Chondrocyte (in vitro differentiated cells): ENCODE results near the gene TXNDC16. TPM values are rescaled to one million over a fixed set of nuclear protein-coding genes. Genes with fewer than 3 reads are reported as not detected.

Source experiments
- DNase-seq: peaks from one replicate; pipeline ENCODE4 v3.0.0; 2021; ENCODE audit warnings: mixed read lengths, low spot score
- H3K27ac Mint-ChIP-seq: one replicate; pipeline ENCODE4 v1.8.0; 2021; ENCODE audit warnings: mild to moderate bottlenecking, moderate library complexity, mixed read lengths; ENCODE audit not compliant: unreplicated experiment
- H3K27me3 Mint-ChIP-seq: 2 replicates; pipeline ENCODE4 v1.8.0; 2021; ENCODE audit warnings: low read depth, mixed read lengths
- H3K36me3 Mint-ChIP-seq: 2 replicates; pipeline ENCODE4 v1.8.0; 2021; ENCODE audit warnings: low read depth, mixed read lengths
- H3K4me1 Mint-ChIP-seq: 2 replicates; pipeline ENCODE4 v1.8.0; 2021; ENCODE audit warnings: low read depth, mild to moderate bottlenecking, mixed read lengths
- H3K4me3 Mint-ChIP-seq: one replicate; pipeline ENCODE4 v1.8.0; 2021; ENCODE audit warnings: mild to moderate bottlenecking, moderate library complexity, mixed read lengths; ENCODE audit not compliant: unreplicated experiment
- H3K9me3 Mint-ChIP-seq: 2 replicates; pipeline ENCODE4 v1.8.0; 2021; ENCODE audit warnings: low read depth, mixed read lengths
- CTCF ChIP-seq: fragments of 200-600 bp; sonication (generic); IDR thresholded peaks from 2 replicates; pipeline ENCODE4 v1.5.0; 2021; ENCODE audit warnings: antibody characterized with exemption, mild to moderate bottlenecking, moderate library complexity
- total RNA-seq: library from RNA; stranded (reverse); gene quantifications from 3 replicates; pipeline ENCODE4 v1.2.1, GENCODE V29; 2021

The TXNDC16 gene
- total RNA-seq, 1 donor from 2014 or later = 6.4 TPM

- no peak for DNase-seq
- H3K9me3 Mint-ChIP-seq = no peaks in the 10 kb centered on the region
- no peaks in the 10 kb centered on the region for H3K27me3 Mint-ChIP-seq
- H3K4me1 Mint-ChIP-seq = peaks cover 28% of the 10 kb centered on the region
- no peak overlapping the region for H3K27ac Mint-ChIP-seq
- peaks cover 2% of the 10 kb centered on the region for H3K36me3 Mint-ChIP-seq
- no peak for TF ChIP-seq CTCF
- H3K4me3 Mint-ChIP-seq = no peak overlapping the region
These were observed 30.3 kb downstream of the TXNDC16 start for GRCh38 chr14:52522033-52522432.

- Mint-ChIP-seq H3K4me1 (no peaks in the 10 kb centered on the region), H3K4me3 (no peak overlapping the region), H3K36me3 (peaks cover 2% of the 10 kb centered on the region), H3K9me3 (no peaks in the 10 kb centered on the region), H3K27ac (no peak overlapping the region), H3K27me3 (no peaks in the 10 kb centered on the region)
- DNase-seq = no peak
- no peak for TF ChIP-seq CTCF
These were observed 38.1 kb downstream of the TXNDC16 start for GRCh38 chr14:52514046-52514811.

GRCh38 chr14:52513249-52513648, 39.1 kb downstream of the TXNDC16 start:
- H3K36me3 Mint-ChIP-seq = peaks cover 2% of the 10 kb centered on the region
- H3K9me3 Mint-ChIP-seq = no peaks in the 10 kb centered on the region

GRCh38 chr14:52494444-52494843, 57.9 kb downstream of the TXNDC16 start:
- no peaks in the 10 kb centered on the region for H3K4me1 Mint-ChIP-seq
- H3K9me3 Mint-ChIP-seq = peaks cover 16% of the 10 kb centered on the region
- no peak overlapping the region for H3K4me3 Mint-ChIP-seq
- H3K27ac Mint-ChIP-seq = no peak overlapping the region
- no peak for TF ChIP-seq CTCF
- H3K36me3 Mint-ChIP-seq = peaks cover 7% of the 10 kb centered on the region
- no peaks in the 10 kb centered on the region for H3K27me3 Mint-ChIP-seq
- DNase-seq = no peak

More at GRCh38 chr14:52513249-52513648, 39.1 kb downstream of the TXNDC16 start:
- TF ChIP-seq CTCF = no peak
- H3K4me1 Mint-ChIP-seq = no peaks in the 10 kb centered on the region
- H3K4me3 Mint-ChIP-seq = no peak overlapping the region
- DNase-seq = no peak
- H3K27me3 Mint-ChIP-seq = no peaks in the 10 kb centered on the region
- no peak overlapping the region for H3K27ac Mint-ChIP-seq

- no peak overlapping the region for H3K4me3 Mint-ChIP-seq
- H3K9me3 Mint-ChIP-seq = no peaks in the 10 kb centered on the region
- H3K36me3 Mint-ChIP-seq = peaks cover 4% of the 10 kb centered on the region
- no peak for TF ChIP-seq CTCF
- H3K4me1 Mint-ChIP-seq = no peaks in the 10 kb centered on the region
- H3K27me3 Mint-ChIP-seq = no peaks in the 10 kb centered on the region
- no peak overlapping the region for H3K27ac Mint-ChIP-seq
- no peak for DNase-seq
These were observed 66.8 kb downstream of the TXNDC16 start for GRCh38 chr14:52485350-52485960.
